Activated B cell treated with CpG ODN at 0.5 μM for 24 hours (primary cell): Measurements from ENCODE around the gene RXRB. TPM values are rescaled to one million over a fixed set of nuclear protein-coding genes. Genes with fewer than 3 reads are reported as not detected.
A peak's percentile ranks its signal among the peaks of the same experiment; 100 is the strongest.

Experiments used
- ATAC-seq: fragments of 200-7000 bp; cut with Tn5 transposase; one replicate; pipeline ENCODE4 v1.10.0; 2021; ENCODE audit warnings: low read depth, mild to moderate bottlenecking, moderate library complexity
- CTCF ChIA-PET: fragments of 350-600 bp; sonication (Branson Sonifier 250); formaldehyde crosslinking; loops from one replicate; lab custom pipeline; 2021; ENCODE audit warnings: antibody characterized with exemption; lab: Charles Lee
- POLR2A ChIA-PET: fragments of 350-600 bp; sonication (Branson Sonifier 250); formaldehyde crosslinking; loops from one replicate; lab custom pipeline; 2021; ENCODE audit warnings: antibody characterized with exemption; lab: Charles Lee
- DNase-seq: peaks from one replicate; pipeline ENCODE4 v3.0.0; 2022
- H3K27ac Mint-ChIP-seq: one replicate; pipeline ENCODE4 v1.8.0; 2020; ENCODE audit warnings: mixed read lengths
- H3K27me3 Mint-ChIP-seq: one replicate; pipeline ENCODE4 v1.8.0; 2021; ENCODE audit warnings: mixed read lengths
- H3K36me3 Mint-ChIP-seq: one replicate; pipeline ENCODE4 v1.8.0; 2021; ENCODE audit warnings: low read depth, mixed read lengths
- H3K4me1 Mint-ChIP-seq: one replicate; pipeline ENCODE4 v1.8.0; 2021; ENCODE audit warnings: mixed read lengths
- H3K4me3 Mint-ChIP-seq: one replicate; pipeline ENCODE4 v1.8.0; 2020; ENCODE audit warnings: mild to moderate bottlenecking, mixed read lengths
- H3K9me3 Mint-ChIP-seq: one replicate; pipeline ENCODE4 v1.8.0; 2020; ENCODE audit warnings: mixed read lengths
- CTCF ChIP-seq: fragments of 200-600 bp; IDR thresholded peaks from one replicate; pipeline ENCODE4 v1.8.0; 2022; ENCODE audit warnings: antibody characterized with exemption, mild to moderate bottlenecking
- intact Hi-C: fragments of 100-400 bp; cut with micrococcal nuclease; formaldehyde crosslinking; loops from one replicate; pipeline ENCODE4 v1.15.1; 2024
- total RNA-seq: library from RNA; stranded (reverse); gene quantifications from 2 replicates; pipeline ENCODE4 v1.2.3, GENCODE V29; 2022

Gene RXRB
- total RNA-seq, 1 donor from 2014 or later, result 74.3 TPM

- intact Hi-C loops, result loop anchor here (10.0 kb wide), 1 partner anchor 250 kb away; no protein-coding TSS in a partner anchor
Measured at GRCh38 chr6:33144373-33144772, 56.1 kb downstream of the RXRB start.

More at GRCh38 chr6:33144373-33144772, 56.1 kb downstream of the RXRB start:
- H3K36me3 Mint-ChIP-seq, result no peaks in the 10 kb centered on the region
- no peak for TF ChIP-seq CTCF
- no peak overlapping the region for H3K4me3 Mint-ChIP-seq
- no peaks in the 10 kb centered on the region for H3K9me3 Mint-ChIP-seq
- DNase-seq, result no peak
- POLR2A ChIA-PET, result interaction anchor here (0.6 to 1.5 kb wide), 2 partner anchors 69 to 189 kb away, joined by 3 read pairs; partner anchors contain the start of gene HLA-DPB1
- H3K27me3 Mint-ChIP-seq, result peaks cover 2% of the 10 kb centered on the region
- H3K4me1 Mint-ChIP-seq, result peaks cover 26% of the 10 kb centered on the region
- ATAC-seq, result peak; percentile 80
- CTCF ChIA-PET, result interaction anchor here (1.1 to 6.9 kb wide), 2 partner anchors 144 to 145 kb away, joined by 4 to 58 read pairs; no protein-coding TSS in a partner anchor
- peak overlapping the region; percentile 60 for H3K27ac Mint-ChIP-seq

Other genes with a start within 250 kb of the RXRB start
- 371 and 387 TPM in 2 replicates for gene HLA-DMA, start 247.6 kb downstream of the RXRB start, total RNA-seq
- 347 and 370 TPM in 2 replicates for gene BRD2, start 232.1 kb downstream of the RXRB start, total RNA-seq
- 153 and 167 TPM in 2 replicates for gene HLA-DOA, start 191.1 kb downstream of the RXRB start, total RNA-seq
- 718 and 730 TPM in 2 replicates for gene HLA-DPA1, start 127.0 kb downstream of the RXRB start, total RNA-seq
- 853 and 854 TPM in 2 replicates for gene HLA-DPB1, start 124.7 kb downstream of the RXRB start, total RNA-seq
- 0.32 and 0.47 TPM in 2 replicates for gene COL11A2, start 8.2 kb downstream of the RXRB start, total RNA-seq
- 31.7 and 35.2 TPM in 2 replicates for gene SLC39A7, start 202 bp upstream of the RXRB start, total RNA-seq
- 12.3 TPM in 2 replicates for gene HSD17B8, start 4.0 kb upstream of the RXRB start, total RNA-seq
- 41.7 and 43.8 TPM in 2 replicates for gene RING1, start 7.8 kb upstream of the RXRB start, total RNA-seq
- 82.0 and 97.2 TPM in 2 replicates for gene VPS52, start 71.2 kb upstream of the RXRB start, total RNA-seq
- 4,710 and 5,877 TPM in 2 replicates for gene RPS18, start 71.4 kb upstream of the RXRB start, total RNA-seq
- gene B3GALT4, start 76.5 kb upstream of the RXRB start, total RNA-seq, result 19.1 and 19.4 TPM in 2 replicates
- gene WDR46, start 88.6 kb upstream of the RXRB start, total RNA-seq, result 114 and 117 TPM in 2 replicates
- 82.8 and 95.1 TPM in 2 replicates for gene PFDN6, start 88.9 kb upstream of the RXRB start, total RNA-seq
- 54.7 and 66.5 TPM in 2 replicates for gene RGL2, start 98.3 kb upstream of the RXRB start, total RNA-seq
- gene TAPBP, start 113.4 kb upstream of the RXRB start, total RNA-seq, result 319 and 350 TPM in 2 replicates
- 31.6 and 31.8 TPM in 2 replicates for gene ZBTB22, start 117.1 kb upstream of the RXRB start, total RNA-seq
- 82.5 and 85.4 TPM in 2 replicates for gene DAXX, start 122.3 kb upstream of the RXRB start, total RNA-seq
- 1.9 and 2.2 TPM in 2 replicates for gene KIFC1, start 191.2 kb upstream of the RXRB start, total RNA-seq
- gene PHF1, start 210.3 kb upstream of the RXRB start, total RNA-seq, result 76.0 and 83.4 TPM in 2 replicates
- 111 and 120 TPM in 2 replicates for gene CUTA, start 217.4 kb upstream of the RXRB start, total RNA-seq
- 19.5 and 25.4 TPM in 2 replicates for gene SYNGAP1, start 219.4 kb upstream of the RXRB start, total RNA-seq